Adrenal gland (tissue), 19 donors: ENCODE data around the gene SLC4A1. TPM values are rescaled to one million over a fixed set of nuclear protein-coding genes. Genes with fewer than 3 reads are reported as not detected.

Source experiments
- DNase-seq, 7 donors: peaks; one replicate each; pipeline ENCODE4 v3.0.0-alpha.2; 2019 to 2020
- H3K27ac ChIP-seq, 5 donors: fragments of 200-600 bp; sonication (generic) in 4 of 5; 1 replicate in 3 of 5; 2 replicates in 2 of 5; pipeline versions ENCODE4 v1.5.1 to v1.8.0; 2016 to 2020; ENCODE audit warnings: mild to moderate bottlenecking in 1 of 5
- H3K27me3 ChIP-seq: fragments of 200-600 bp; 2 replicates; pipeline ENCODE4 v1.8.0; 2021
- H3K36me3 ChIP-seq, 2 donors: fragments of 200-600 bp; replicated peaks in 1 of 2; 1 replicate in 1 of 2; 2 replicates in 1 of 2; pipeline versions ENCODE4 v1.5.1 to v1.8.0; 2018 to 2022
- H3K4me1 ChIP-seq, 2 donors: fragments of 200-600 bp; replicated peaks in 1 of 2; 1 replicate in 1 of 2; 2 replicates in 1 of 2; pipeline versions ENCODE4 v1.5.1 to v1.8.0; 2018 to 2021
- H3K4me3 ChIP-seq, 4 donors: fragments of 200-600 bp; sonication (generic) in 3 of 4; one replicate each; pipeline ENCODE4 v1.5.1; 2016 to 2018
- H3K9me3 ChIP-seq, 3 donors: fragments of 200-600 bp; sonication (generic) in 1 of 3; replicated peaks in 1 of 3; 1 replicate in 2 of 3; 2 replicates in 1 of 3; pipeline versions ENCODE4 v1.5.1 to v1.8.0; 2016 to 2021
- POLR2A ChIP-seq, 2 donors: fragments of 450-650 bp; IDR thresholded peaks; one replicate each; pipeline ENCODE4 v1.6.1; 2017; ENCODE audit warnings: antibody characterized with exemption in 2 of 2, mild to moderate bottlenecking in 2 of 2, moderate library complexity in 1 of 2
- WGBS, 4 donors: extraction: QIAGEN DNeasy Blood & Tissue Kit in 2 of 4; methylation state at CpG; one replicate each; pipeline versions ENCODE4 v1.1.5 to v1.1.7; 2013 to 2017; 5-methylcytosine and 5-hydroxymethylcytosine counted together
- intact Hi-C, 2 donors: fragments of 100-400 bp; cut with DNase I; formaldehyde crosslinking; loops; one replicate each; pipeline versions ENCODE4 v1.14.1 to v1.15.0; 2022 to 2023
- long read RNA-seq, 10 donors: library from polyadenylated mRNA in 3 of 10; unstranded in 2 of 10; stranded (forward) in 1 of 10; transcript quantifications; one replicate each; pipeline ENCODE4 v2.0.0 and lab custom pipeline, GENCODE V29; 2021 to 2026
- polyA plus RNA-seq, 3 donors: library from polyadenylated mRNA; stranded (reverse); fragments of 200-250 nt in 2 of 3; fragments of 350-450 nt in 1 of 3; fragmentation: Illumina TruSeq in 1 of 3; extraction: RNeasy Lipid Tissue Mini Kit (QIAGEN cat#74804) in 1 of 3; gene quantifications; one replicate each; pipeline ENCODE4 v1.2.3, GENCODE V29; 2013 to 2014
- total RNA-seq, 9 donors: library from RNA; depleted of rRNA in 4 of 9; stranded (reverse); fragments of >200 nt in 4 of 9; fragments of 120-200 nt in 1 of 9; fragmentation: NEBNext Ultra II Directional in 1 of 9; extraction: Animal tissue kit (Norgen Biotek cat#: 25700) in 1 of 9; gene quantifications; one replicate each; pipeline versions ENCODE4 v1.1.0 to v1.2.4, GENCODE V29; 2013 to 2023
- TF ChIP-seq, protein P1 (sequence below), 6 experiments: fragments of 450-650 bp in 4 of 6; fragments of 200-600 bp in 2 of 6; sonication (generic) in 1 of 6; IDR thresholded peaks; 1 replicate in 5 of 6; 2 replicates in 1 of 6; pipeline versions ENCODE4 v1.5.1 to v1.8.0; 2016 to 2021; ENCODE audit warnings: antibody characterized with exemption in 6 of 6, mild to moderate bottlenecking in 2 of 6, moderate library complexity in 1 of 6
- donor health status: healthy with polysubstance abuse.
- donor health status: Bipolar disorder and iron deficiency.
- donor health status: DM: yes; HTN: yes; CAD: no.
- donor health status: DM: no; HTN: no; CAD: no.
- donor health status: DM: no; HTN: no; CAD: no.
- donor health status: DM: yes; HTN: yes; CAD: no.

SLC4A1 gene
- total RNA-seq (1 to 10 TPM in 2 of 9 donors, under 1 TPM in 2, not detected in 5; 0.15 to 8.5 (median 0.70) TPM), polyA plus RNA-seq (under 1 TPM in 2 of 3 donors, not detected in 1; 0.13 to 0.16 TPM)
- long read RNA-seq, donor 1, result 0 reads
- long read RNA-seq, donor 2, full-length matches to known transcripts, result 1 of 1 reads
- long read RNA-seq, donor 2, partial matches to known transcripts, result 0 of 1 reads
- long read RNA-seq, donor 2, other reads (novel, unspliced or antisense), result 0 of 1 reads
- long read RNA-seq, donor 3, partial matches to known transcripts, result 6 of 6 reads
- long read RNA-seq, donor 3, other reads (novel, unspliced or antisense), result 0 of 6 reads
- long read RNA-seq, donor 4, result 0 reads
- long read RNA-seq, donor 5, result 0 reads
- long read RNA-seq, donor 6, result 0 reads
- long read RNA-seq, donor 7, result 0 reads
- long read RNA-seq, donor 8, result 0 reads
- long read RNA-seq, donor 9, result 0 reads
- long read RNA-seq, donor 10, full-length matches to known transcripts, result 4 of 4 reads
- long read RNA-seq, donor 10, partial matches to known transcripts, result 0 of 4 reads
- long read RNA-seq, donor 10, other reads (novel, unspliced or antisense), result 0 of 4 reads

DNA sequence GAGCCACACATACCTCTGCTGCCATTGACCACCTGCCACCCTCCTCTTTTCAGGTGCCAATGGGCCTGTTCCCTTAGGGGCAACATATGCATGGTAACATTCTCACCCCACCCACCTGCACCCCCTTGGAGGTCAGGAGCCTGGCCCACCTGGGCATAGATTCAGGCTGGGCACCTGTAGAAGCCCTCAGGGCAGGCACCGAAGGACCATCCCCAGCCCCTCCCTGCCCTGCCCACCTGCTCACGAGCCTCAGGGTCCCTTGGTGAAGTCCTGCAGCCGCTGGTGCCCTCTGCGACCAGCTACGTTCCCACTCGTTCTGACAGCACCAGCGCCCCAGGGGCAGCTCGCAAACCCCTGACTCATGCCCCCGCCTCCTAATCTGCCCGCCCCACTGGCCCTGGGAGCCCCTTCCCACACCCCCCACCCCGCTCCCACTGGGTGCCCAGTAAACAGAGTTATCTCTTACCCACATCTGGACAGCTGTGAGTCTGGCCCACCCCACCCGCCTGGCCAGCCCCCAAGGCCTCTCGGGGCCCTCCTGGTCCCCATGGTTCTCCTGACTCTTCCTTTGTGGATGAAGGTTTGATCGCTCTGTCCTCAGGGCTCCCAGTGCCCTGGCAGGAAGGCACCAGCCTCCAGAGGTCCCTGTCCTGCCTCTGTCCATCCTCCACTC, at the start of gene SLC4A1:
SLC4A1 (minus strand) TSS at position 318 of the 673 bp plus-strand sequence. CDS start 5,269 bp downstream, outside the sequence.
- intact Hi-C loops, result no loop called here
- Histone ChIP-seq H3K9me3 (no peaks in the 10 kb centered on the region), H3K36me3 (no peaks in the 10 kb centered on the region), H3K27ac (no peak within 1 kb of the TSS), H3K4me3 (no peak within 1 kb of the TSS), H3K27me3 (no peaks in the 10 kb centered on the region), H3K4me1 (no peaks in the 10 kb centered on the region)
- no peak for DNase-seq
- WGBS, 4 donors, result 73 to 83% (median 79%) methylated on average over 9 to 14 of the region's 14 CpGs
- TF ChIP-seq POLR2A (IDR thresholded peaks at IDR 0.05), result no peak
- TF ChIP-seq, protein P1, sequence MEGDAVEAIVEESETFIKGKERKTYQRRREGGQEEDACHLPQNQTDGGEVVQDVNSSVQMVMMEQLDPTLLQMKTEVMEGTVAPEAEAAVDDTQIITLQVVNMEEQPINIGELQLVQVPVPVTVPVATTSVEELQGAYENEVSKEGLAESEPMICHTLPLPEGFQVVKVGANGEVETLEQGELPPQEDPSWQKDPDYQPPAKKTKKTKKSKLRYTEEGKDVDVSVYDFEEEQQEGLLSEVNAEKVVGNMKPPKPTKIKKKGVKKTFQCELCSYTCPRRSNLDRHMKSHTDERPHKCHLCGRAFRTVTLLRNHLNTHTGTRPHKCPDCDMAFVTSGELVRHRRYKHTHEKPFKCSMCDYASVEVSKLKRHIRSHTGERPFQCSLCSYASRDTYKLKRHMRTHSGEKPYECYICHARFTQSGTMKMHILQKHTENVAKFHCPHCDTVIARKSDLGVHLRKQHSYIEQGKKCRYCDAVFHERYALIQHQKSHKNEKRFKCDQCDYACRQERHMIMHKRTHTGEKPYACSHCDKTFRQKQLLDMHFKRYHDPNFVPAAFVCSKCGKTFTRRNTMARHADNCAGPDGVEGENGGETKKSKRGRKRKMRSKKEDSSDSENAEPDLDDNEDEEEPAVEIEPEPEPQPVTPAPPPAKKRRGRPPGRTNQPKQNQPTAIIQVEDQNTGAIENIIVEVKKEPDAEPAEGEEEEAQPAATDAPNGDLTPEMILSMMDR (IDR thresholded peaks at IDR 0.05), result no peak

DNA sequence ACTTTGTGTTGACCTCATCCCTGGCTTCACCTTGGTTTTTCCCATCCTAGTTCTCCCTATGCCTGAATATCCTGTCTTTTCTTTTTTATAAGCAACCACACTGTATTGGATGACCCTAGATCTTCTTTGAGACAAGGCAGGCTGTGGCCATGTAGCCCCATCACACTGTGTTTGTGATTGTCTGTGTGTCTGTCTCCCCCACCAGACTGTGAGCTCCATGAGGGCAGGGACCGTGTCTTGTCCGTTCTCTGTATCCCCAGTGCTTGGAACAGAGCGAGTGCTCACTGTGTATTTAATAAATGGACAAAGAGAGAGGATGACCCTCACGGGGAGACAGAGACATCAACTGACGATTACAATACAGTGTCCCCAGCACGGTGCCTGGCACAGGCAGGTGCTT, 49.6 kb upstream of the SLC4A1 start:
- H3K4me1 ChIP-seq, result peaks cover 4% of the 10 kb centered on the region in 2 donors
- H3K9me3 ChIP-seq, result no peaks in the 10 kb centered on the region
- 80 to 85% (median 83%) methylated on average over 6 of the region's 6 CpGs for WGBS, 4 donors
- H3K27ac ChIP-seq, result no peak overlapping the region
- no peak overlapping the region for H3K4me3 ChIP-seq
- peaks cover 0 to 33% of the 10 kb centered on the region in 2 donors for H3K36me3 ChIP-seq
- intact Hi-C loops, result no loop called here
- DNase-seq, result no peak
- H3K27me3 ChIP-seq, result peaks cover 12% of the 10 kb centered on the region
- TF ChIP-seq, protein P1 (IDR thresholded peaks at IDR 0.05), result no peak
- no peak for TF ChIP-seq POLR2A (IDR thresholded peaks at IDR 0.05)

DNA sequence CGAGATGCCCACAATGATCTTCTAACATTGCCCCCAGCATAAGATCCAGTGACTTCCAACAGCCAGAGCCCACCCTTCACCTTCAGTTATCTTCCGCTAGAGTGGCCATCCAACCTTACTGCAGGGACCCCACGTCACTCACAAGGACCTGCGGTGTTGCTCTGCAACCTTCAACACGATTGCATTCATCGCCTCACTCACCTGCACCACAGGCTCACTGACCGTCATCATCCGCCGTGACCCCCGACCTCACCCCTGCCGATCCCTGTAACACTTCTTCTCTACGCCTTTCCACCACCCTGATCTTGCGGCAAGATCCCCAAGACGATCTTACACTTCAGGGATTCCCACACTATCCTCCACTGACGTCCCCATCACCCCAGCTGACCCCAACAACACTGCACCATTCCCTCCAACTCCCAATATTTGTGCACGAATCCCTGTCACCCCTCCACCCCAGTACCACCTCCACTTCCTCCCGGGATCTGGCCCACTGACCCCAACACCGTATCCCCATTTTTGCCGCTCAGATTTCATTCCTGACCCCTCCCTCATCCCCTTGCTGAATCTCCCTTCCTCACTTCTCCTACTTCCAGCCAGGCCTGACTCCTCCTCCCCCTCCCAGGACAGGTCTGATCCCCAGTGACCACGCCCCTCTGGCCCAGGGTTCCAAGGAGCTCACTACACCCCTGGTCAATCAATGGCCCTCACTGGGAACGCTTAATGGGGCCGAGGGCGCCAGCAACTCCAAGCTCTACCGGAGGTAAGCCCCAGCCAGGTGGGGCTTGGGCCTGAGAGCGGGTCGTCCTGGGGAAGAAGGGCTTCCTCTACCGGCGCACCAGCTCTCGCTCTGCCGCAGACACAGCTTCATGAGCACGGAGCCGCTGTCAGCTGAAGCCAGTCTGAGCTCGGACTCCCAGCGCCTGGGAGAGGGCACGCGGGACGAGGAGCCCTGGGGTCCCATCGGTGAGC, 48.1 kb upstream of the SLC4A1 start:
- H3K4me3 ChIP-seq, result no peak overlapping the region
- WGBS, 4 donors, result 10 to 27% (median 19%) methylated on average over 30 to 38 of the region's 38 CpGs
- peaks cover 4% of the 10 kb centered on the region in 2 donors for H3K4me1 ChIP-seq
- intact Hi-C loops, result no loop called here
- H3K36me3 ChIP-seq, result peaks cover 0 to 18% of the 10 kb centered on the region in 2 donors
- H3K9me3 ChIP-seq, result no peaks in the 10 kb centered on the region
- DNase-seq, result no peak
- TF ChIP-seq POLR2A (IDR thresholded peaks at IDR 0.05), result no peak
- TF ChIP-seq, protein P1 (IDR thresholded peaks at IDR 0.05), result no peak
- no peak overlapping the region for H3K27ac ChIP-seq
- H3K27me3 ChIP-seq, result peaks cover 12% of the 10 kb centered on the region
